HG02642 (cell line): Measurements from ENCODE around the gene CERKL.

Experiments used
- ATAC-seq: cut with Tn5 transposase; IDR thresholded peaks from one replicate; pipeline ENCODE4 v1.9.1; 2021; ENCODE audit warnings: mild to moderate bottlenecking; ENCODE audit not compliant: unreplicated experiment, poor library complexity

Gene CERKL

DNA sequence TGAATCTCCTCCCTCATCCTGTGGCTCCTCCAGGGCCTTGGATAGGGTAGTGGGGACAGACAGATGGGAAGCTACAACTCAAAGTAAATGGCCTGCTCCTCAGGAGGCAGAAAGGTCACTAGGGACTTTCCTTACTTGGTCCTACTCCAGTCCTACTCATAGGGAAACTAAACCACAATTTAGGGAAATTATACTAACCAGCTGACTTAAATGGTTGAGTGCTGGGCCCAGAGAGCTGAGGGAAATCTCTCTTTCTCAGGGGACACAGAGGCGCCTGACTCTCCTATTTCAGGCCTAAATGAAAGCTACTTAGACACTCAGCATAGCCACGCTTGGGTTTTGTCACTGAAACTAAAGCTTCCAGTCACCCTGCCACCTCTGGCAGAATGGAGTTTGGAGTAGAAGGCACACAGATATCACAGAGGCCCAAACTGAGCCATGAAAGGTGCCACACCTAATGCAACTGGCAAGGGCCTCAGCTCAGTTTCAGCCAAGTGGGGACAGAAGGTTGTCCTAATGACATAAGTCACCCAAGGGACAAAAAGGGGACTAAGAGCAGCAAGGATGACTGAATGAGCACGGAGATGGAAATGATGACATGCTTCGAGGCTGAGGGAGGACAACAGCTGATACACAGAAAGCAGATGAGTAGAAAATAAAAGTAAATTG is 24.0 kb downstream of the CERKL start:
- peak; percentile 86 for ATAC-seq

GRCh38 chr2:181628590-181629585 is 28.0 kb downstream of the CERKL start:
- ATAC-seq: no peak

GRCh38 chr2:181627545-181627944 is 29.4 kb downstream of the CERKL start:
- ATAC-seq: no peak

GRCh38 chr2:181626671-181627070 is 30.2 kb downstream of the CERKL start:
- no peak for ATAC-seq

DNA sequence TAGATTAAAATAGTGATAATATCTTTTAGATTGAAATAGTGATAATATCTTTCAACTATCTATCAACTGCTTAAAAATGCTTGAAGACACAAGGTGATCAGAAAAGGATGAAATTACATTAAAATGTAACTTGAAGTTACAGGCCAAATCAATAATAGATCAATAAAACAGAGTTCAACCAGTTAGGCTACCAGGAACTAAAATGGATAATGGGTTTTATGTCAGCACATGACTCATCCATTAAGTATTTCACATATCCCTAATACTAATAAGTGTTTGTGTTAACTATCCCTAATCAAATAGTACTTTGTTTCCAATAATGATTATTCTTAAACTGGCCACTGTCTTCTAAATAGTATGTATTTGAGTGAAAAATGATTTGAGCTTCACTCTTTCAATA is 33.7 kb downstream of the CERKL start:
- no peak for ATAC-seq

DNA sequence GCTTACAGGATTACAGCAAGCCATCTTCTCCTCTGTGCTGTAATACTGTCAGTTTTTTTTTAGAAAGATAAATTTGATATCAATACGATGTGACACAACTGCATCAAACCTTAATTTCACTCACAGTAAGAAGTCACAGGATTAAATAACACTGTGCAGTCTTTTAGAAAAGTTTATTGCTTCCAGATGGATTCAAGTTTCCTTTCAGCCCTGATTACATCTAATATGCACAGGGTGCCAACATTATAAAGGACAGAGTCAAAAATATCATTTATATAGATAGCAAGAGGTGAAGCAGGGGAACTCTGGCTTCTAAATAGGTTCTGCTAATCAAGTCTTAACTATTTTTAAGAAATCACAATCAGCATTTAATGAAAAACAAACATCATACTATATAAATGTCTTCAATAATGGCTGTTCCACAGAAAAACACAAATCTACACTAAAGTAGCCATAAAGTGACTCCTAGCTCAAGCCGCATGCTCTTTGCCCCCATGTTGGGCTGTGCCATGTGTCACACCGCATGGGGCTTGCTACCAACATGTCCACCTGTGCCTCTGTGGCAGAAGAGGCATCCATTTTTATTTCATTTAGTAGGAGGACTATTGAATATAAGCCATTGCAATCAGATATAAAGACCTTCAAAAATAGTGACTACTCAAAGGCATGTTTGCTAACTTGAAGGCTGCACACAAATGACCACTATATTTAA is 35.0 kb downstream of the CERKL start:
- ATAC-seq: no peak

- ATAC-seq: no peak
Observed at GRCh38 chr2:181619516-181619915, 37.4 kb downstream of the CERKL start.

DNA sequence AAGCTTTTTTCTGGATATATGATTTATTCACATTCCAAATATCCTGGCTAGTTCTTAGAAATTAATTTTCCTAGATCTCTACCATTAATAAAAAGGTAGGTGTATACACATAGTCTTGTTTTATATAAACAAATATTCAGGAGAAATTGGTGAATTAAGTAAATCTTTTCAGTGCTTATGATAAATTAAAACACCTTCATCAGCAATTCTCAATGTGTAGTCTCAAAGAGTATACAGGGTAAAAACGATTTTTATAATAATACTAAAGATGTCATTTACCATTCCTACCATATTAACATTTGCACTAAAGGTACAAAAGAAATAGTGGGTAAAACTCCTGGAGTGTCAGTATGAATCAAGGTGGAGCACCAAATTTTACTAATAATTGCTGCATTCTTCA is 40.2 kb downstream of the CERKL start:
- ATAC-seq: no peak

- ATAC-seq: no peak
Observed at GRCh38 chr2:181614874-181615638, 41.8 kb downstream of the CERKL start.

GRCh38 chr2:181613241-181613640 is 43.7 kb downstream of the CERKL start:
- ATAC-seq: no peak

- ATAC-seq: no peak
Observed at GRCh38 chr2:181607629-181608590, 49.0 kb downstream of the CERKL start.

GRCh38 chr2:181605889-181606837 is 50.7 kb downstream of the CERKL start:
- no peak for ATAC-seq

- no peak for ATAC-seq
Observed at GRCh38 chr2:181602017-181602416, 54.9 kb downstream of the CERKL start.

GRCh38 chr2:181596556-181596955 is 60.3 kb downstream of the CERKL start:
- ATAC-seq: no peak

DNA sequence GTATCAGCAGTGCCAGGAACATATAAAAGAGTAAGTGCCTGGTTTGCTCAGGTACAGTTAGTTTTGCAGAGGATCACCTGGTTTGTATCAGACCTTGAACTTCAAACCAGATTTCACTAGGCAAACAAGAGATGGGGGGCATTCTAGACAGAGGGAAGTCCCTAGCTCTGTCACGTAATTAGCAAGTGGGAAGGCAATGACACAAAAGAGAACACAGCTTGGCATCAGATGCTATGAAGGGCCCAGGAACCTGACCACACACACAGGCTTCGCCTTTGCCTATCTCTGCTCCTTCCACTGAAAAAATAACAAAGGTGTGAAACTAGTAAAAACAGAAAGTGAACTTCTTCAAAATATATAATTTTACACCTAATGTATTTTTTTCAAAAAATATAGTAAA is 62.6 kb downstream of the CERKL start:
- ATAC-seq: peak; percentile 71

DNA sequence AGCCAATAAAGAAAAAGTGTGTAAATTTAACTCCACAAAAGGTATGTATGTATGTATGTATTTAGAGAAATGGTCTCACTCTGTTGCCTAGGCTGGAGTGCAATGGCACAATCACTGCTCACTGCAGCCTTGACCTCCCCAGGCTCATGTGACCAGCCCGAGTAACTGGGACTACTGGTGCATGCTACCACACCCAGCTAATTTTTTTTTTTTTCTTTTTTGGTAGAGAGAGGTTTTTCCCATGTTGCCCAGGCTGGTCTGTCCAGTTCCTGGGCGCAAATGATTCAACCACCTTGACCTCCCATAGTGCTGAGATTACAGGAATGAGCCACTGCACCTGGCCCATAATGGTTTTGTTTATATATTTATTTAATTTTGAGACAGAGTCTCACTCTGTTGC is 67.1 kb downstream of the CERKL start:
- ATAC-seq: no peak

DNA sequence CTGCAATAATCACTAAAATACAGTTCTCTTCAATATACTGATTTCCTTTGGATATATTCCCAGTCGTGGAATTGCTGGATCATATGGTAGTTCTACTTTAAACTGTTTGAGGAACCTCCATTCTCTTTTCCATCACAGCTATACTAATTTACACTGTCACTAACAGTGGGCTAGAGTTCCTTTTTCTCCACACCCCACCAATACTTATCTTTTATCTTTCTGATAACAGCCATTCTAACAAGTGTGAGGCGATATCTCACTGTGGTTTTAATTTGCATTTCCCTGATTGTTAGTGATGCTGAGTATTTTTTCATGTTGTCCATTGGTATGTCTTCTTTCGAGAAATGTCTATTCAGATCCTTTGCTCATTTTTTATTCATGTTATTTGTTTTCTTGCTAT is 68.4 kb downstream of the CERKL start:
- ATAC-seq: no peak

GRCh38 chr2:181586569-181587081 is 70.3 kb downstream of the CERKL start:
- ATAC-seq: peak; percentile 94
